HG03097 (cell line): ENCODE results near the gene ZNF142.
"Not testable (repeated sequence)": the region's sequence is repeated elsewhere in the genome, so short reads cannot be mapped to it uniquely, and the experiment has no call there.

Source experiments
- ATAC-seq: cut with Tn5 transposase; IDR thresholded peaks from one replicate; pipeline ENCODE4 v1.9.1; 2021; ENCODE audit not compliant: unreplicated experiment, low FRiP score

The ZNF142 gene, protein sequence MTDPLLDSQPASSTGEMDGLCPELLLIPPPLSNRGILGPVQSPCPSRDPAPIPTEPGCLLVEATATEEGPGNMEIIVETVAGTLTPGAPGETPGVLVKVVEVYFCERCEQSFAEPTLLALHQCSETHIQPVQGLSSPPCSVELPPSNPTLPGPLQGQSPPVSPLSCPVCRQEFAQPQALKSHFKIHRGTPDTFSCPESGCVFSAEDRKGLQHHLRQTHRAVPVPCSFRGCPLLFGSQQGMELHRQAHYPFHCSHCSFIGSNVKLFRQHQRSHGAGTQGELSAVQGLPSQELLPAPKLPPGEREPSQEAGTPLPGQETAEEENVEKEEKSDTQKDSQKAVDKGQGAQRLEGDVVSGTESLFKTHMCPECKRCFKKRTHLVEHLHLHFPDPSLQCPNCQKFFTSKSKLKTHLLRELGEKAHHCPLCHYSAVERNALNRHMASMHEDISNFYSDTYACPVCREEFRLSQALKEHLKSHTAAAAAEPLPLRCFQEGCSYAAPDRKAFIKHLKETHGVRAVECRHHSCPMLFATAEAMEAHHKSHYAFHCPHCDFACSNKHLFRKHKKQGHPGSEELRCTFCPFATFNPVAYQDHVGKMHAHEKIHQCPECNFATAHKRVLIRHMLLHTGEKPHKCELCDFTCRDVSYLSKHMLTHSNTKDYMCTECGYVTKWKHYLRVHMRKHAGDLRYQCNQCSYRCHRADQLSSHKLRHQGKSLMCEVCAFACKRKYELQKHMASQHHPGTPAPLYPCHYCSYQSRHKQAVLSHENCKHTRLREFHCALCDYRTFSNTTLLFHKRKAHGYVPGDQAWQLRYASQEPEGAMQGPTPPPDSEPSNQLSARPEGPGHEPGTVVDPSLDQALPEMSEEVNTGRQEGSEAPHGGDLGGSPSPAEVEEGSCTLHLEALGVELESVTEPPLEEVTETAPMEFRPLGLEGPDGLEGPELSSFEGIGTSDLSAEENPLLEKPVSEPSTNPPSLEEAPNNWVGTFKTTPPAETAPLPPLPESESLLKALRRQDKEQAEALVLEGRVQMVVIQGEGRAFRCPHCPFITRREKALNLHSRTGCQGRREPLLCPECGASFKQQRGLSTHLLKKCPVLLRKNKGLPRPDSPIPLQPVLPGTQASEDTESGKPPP (N-terminal part only)

DNA sequence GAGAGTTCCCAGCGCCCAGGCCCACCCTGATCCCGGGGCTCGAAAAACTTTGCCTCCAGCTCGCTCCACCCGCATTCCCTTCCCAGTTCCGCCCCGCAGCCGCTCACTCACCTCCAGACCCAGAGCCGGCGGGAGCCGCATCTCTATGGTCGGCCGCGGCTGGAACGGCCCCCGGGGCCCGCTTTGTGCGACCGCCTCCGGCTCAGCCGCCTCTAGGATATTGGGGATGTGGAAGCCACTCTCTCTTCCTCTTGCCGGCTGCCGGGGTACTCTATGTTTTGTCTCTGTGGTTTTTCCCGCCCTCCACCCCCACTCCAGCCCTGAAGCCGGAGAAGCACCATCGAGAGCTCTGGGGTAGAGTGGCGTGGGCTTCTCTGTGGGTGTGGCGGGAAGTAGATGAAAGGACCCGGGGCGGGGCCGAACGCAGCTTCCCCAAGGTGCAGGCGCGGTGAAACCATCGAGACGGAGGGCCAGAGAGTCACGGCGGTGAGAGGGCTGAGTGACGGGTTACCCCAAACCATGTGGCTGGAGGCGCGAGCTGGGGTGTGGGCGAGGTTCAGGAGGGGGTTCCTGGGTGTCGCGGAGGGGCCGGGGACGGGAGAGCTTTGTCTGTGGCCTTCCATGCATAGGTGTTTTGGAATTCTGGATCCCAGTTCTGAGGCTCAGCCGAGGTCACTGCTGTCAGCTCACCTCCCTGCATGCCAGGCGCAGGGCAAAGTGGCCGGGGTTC lies at the start of gene ZNF142, which contains the start of gene BCS1L:
ZNF142 (minus strand) TSS at position 366 of the 730 bp plus-strand sequence. CDS start 3,194 bp downstream, outside the sequence.
BCS1L (plus strand) TSS at position 426 of the 730 bp plus-strand sequence. CDS start 1,305 bp downstream, outside the sequence.
- ATAC-seq, result peak; percentile 94

GRCh38 chr2:218708086-218708485 lies 48.7 kb upstream of the ZNF142 start:
- ATAC-seq, result no peak

DNA sequence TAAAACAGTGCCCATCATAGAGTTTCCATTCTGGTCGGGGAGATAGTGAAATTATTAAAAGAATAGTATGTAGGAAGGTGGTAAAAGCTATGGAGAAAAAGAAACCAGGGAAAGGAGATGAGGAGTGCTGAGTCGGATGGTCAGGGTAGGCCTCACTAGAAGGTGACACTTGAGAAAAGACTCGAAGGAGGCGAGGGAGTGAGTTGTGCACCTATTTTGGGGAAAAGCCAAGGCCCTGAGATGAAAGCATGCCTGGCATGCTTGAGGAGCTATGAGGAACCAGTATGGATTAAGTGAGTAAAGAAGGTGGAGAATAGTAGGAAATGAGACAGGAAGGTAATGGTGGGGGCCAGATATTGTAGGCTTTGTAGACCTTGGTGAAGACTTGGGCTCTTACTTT lies 43.9 kb upstream of the ZNF142 start:
- no peak for ATAC-seq

- ATAC-seq, result no peak
Measured at GRCh38 chr2:218701806-218702205, 42.4 kb upstream of the ZNF142 start.

- no peak for ATAC-seq
Measured at GRCh38 chr2:218698885-218699284, 39.5 kb upstream of the ZNF142 start.

GRCh38 chr2:218694405-218695145 lies 35.2 kb upstream of the ZNF142 start:
- no peak for ATAC-seq

DNA sequence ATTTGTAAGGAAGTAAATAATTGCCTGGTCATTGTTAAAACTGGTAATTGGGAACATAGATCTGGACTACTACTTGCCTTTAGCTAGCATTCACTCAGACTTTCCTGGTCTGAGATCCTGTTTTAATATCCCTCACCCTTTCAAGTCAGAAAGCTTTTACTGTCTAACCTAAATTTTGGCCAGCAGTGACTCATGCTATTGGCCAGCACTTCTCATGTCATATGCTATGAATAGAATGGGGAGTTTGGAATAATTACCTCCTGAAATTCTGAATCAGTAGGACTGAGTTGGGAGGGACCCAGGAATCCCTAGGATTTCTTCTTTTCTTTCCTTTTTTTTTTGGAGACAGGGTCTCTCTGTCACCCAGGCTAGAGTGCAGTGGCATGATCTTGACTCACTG lies 31.8 kb upstream of the ZNF142 start:
- ATAC-seq, result no peak

- ATAC-seq, result not testable (repeated sequence)
Measured at GRCh38 chr2:218687400-218688060, 28.1 kb upstream of the ZNF142 start.

DNA sequence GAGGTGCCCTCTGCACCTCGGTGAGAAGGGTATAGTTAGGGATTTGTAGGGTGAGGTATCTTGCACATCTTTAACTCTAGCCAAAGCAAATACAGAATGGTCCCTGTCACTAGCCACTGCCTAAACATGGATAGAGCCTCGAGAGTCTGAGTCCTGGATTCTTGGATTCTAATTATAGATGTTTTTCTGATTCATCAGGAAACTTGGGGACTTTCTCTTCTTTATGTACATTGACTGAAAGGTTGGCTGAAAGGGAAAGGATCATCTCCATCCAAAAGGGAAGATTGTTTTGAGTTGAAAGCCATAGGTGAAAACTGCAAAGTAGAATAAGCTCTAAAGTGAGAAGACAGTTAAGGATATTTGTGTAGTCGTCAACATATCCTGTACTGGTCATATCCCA lies 20.6 kb upstream of the ZNF142 start:
- ATAC-seq, result no peak

DNA sequence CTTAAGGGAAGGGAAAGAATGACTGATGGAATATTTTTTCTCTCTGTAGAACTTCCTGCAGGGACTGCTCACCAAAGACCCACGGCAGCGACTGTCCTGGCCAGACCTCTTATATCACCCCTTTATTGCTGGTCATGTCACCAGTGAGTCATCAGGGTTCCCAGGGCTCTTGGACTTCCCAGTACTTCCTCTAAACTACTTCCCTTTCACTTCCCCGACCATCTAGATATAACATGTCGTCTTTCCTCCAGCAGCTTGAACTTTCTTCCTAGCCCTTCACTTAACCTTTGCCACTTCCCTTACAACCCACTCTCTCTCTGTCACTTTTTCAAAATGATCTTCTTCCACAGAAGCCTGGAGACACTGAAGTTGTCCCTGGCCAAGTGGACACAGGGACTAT lies 19.7 kb upstream of the ZNF142 start:
- ATAC-seq, result no peak

GRCh38 chr2:218671654-218672566 lies 12.5 kb upstream of the ZNF142 start, which contains the start of the genes RNF25 and STK36:
TSS of gene RNF25 (minus strand) at chr2:218672002. CDS start at chr2:218671970, 32 bp downstream.
TSS of gene STK36 (plus strand) at chr2:218672086. CDS start at chr2:218672830, 744 bp downstream.
- ATAC-seq, result peak; percentile 94

- ATAC-seq, result no peak
Measured at GRCh38 chr2:218671097-218671653, 11.8 kb upstream of the ZNF142 start.

DNA sequence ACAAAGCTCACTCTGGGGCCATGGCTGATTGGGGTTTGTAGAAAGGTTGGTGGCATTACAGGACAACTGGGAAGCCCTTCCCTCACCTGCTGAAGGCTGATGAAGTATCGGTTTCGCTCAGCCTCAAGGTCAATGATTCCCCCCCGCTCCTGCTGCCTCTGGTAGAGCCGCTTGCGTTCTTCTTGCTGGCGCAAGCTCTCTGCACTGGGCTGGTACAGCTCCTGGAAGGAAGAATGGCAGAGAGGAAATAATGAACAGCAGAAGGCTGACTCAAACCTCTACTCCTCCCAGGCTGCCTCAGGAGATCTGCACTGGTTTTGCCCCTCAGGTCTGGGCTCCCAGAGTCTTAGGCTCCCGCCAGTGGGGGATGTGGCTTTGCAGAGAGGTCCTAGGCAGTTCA lies 5.2 kb upstream of the ZNF142 start:
- no peak for ATAC-seq

GRCh38 chr2:218663901-218664300 lies 4.5 kb upstream of the ZNF142 start:
- no peak for ATAC-seq

DNA sequence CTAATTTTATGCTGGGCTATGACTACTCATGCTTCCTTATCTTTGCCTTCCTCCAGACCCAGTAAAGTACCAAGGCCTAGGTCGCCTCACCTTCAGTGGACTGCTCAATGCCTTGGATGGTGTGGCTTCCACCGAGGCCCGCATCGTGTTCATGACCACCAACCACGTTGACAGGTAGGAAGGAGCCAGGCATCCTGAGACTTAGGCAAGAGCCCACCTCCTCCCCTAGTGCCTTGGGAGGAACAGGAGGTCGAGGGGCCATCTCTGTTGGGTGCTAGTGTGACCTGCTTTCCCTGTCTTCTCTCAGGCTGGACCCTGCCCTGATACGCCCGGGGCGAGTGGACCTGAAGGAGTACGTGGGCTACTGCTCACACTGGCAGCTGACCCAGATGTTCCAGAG lies 3.4 kb upstream of the ZNF142 start:
- no peak for ATAC-seq

DNA sequence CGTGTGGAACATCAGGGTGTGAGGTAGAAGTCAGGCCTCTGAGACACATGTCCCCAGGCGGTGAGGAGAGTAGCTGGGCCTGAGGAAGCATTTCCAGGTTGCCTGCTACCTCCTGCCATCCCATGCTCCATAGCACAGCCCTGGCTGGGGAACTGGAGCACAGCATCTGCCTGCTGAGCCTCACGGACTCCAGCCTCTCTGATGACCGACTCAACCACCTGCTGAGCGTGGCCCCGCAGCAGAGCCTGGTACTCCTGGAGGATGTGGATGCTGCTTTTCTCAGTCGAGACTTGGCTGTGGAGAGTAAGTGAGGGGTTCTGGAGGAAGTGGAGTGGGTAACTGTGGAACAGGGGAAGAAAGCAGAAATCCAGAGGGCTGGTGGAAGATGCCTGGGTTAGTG lies 3.0 kb upstream of the ZNF142 start:
- ATAC-seq, result no peak

GRCh38 chr2:218659988-218660358 lies 550 bp upstream of the ZNF142 start:
- ATAC-seq, result no peak
